ENCODE results near the gene SENP5. TPM values are rescaled to one million over a fixed set of nuclear protein-coding genes. Genes with fewer than 3 reads are reported as not detected.

SENP5 gene
- total RNA-seq, 1 experiment from 2014 or later = 20.6 TPM

GRCh38 chr3:196962930-196963630 lies 95.4 kb downstream of the SENP5 start:
- in situ Hi-C loops (cut with HindIII; ENCODE audit: low pct_unique_long_range_greater_than_20kb, low sequenced_read_pairs) = no loop called here
- no peak for DNase-seq (ENCODE audit: low read depth)

- in situ Hi-C loops (cut with HindIII; ENCODE audit: low pct_unique_long_range_greater_than_20kb, low sequenced_read_pairs) = no loop called here
- no peak for DNase-seq (ENCODE audit: low read depth)
These were observed 95.9 kb downstream of the SENP5 start for GRCh38 chr3:196963631-196963953.

DNA sequence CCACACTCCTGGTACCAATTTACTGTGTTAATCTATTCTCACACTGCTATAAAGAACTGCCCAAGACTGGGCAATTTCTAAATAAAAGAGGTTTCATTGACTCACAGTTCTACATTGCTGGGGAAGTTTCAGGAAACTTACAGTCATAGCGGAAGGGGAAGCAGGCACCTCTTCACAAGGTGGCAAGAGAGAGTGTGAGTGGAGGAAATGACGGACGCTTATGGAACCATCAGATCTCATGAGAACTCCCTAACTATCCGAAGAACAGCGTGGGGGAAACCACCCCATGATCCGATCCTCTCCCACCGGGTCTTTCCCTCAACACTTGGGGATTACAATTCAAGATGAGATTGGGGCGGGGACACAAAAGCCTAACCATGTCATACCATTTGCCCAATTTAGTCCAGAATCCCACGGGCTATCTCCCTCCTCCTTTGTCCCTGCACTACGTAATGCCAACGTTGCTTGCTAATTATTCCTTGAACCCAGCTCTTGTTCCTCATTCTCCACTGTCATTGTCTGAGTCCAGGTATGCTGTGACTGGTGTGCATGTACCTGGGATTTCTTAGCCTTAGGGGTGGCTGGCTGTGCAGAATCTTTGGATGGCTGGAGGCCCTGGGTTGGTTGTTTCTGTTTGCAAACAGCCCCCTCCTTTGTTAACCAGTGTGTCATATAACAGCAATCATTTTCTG lies 97.5 kb downstream of the SENP5 start:
- DNase-seq (ENCODE audit: low read depth) = no peak
- in situ Hi-C loops (cut with HindIII; ENCODE audit: low pct_unique_long_range_greater_than_20kb, low sequenced_read_pairs) = no loop called here

DNA sequence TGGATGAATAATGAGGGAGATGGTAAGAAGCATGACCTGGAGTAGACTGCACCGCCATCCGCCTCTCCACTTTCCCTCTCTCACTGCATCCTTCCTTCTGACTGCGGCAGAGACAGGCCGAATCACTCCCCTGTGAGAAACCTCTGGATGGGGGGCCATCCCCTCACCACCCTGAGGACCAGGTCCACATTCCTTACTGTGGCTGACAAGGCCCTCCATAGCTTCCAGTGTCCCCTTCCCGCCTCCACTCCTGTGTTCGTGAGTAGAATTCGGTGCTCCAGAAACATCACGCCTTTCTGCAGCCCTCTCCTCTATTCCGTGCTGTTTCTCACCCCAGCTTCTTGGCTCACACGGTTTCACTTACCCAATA lies 98.1 kb downstream of the SENP5 start:
- no peak for DNase-seq (ENCODE audit: low read depth)
- in situ Hi-C loops (cut with HindIII; ENCODE audit: low pct_unique_long_range_greater_than_20kb, low sequenced_read_pairs) = no loop called here

GRCh38 chr3:196966526-196967401 lies 99.0 kb downstream of the SENP5 start:
- in situ Hi-C loops (cut with HindIII; ENCODE audit: low pct_unique_long_range_greater_than_20kb, low sequenced_read_pairs) = no loop called here
- no peak for DNase-seq (ENCODE audit: low read depth)

- in situ Hi-C loops (cut with HindIII; ENCODE audit: low pct_unique_long_range_greater_than_20kb, low sequenced_read_pairs) = no loop called here
- DNase-seq (ENCODE audit: low read depth) = no peak
These were observed 99.9 kb downstream of the SENP5 start for GRCh38 chr3:196967412-196968232.

DNA sequence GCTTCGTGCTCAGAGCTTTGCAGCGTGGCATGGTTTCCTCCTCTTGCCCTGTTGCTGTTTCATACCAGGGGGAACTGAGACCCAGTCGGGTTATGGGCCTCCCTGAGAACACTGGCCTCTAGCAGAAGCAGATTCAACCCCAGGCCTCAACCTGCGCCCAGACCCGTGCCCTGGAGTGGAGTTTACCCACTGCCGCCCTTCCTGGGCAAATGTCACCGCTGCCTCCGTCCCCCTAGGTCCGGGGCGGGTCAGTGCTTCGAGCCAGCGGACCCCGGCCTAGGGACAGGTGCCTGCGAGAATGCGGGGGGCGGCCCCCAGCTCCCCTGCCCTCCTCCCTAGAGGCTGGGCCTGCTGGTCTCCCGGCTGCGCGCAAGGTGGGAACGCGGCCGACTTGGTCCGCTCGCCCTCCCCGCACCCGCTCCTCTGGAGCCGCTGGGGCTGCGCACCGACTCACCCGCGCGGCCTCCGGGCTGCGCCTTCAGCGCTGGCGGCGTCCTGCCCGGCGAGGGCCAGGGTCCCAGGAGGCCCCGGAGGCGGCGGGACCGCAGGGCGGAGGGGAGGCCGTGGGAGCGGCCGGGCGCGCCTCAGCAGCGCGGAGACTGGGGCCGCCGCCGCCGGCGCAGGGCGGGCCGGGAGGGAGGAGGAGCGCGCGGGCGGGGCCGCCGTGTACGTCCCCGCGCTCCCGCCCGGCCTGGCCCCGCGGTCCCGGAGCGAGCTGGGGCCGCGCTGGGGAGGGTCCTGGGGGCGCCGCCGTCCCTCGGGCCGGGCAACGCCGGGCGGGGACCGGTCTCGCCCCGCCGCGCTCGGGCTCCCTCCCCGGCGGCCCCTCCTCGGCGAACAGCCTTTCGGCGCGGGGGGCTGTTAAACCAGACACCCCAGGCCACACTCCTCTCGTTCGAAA lies 100.8 kb downstream of the SENP5 start, which contains the start of gene PIGZ:
Gene PIGZ (minus strand): TSS at position 601 of the 901 bp plus-strand sequence. CDS start 16,802 bp downstream, outside the sequence.
- DNase-seq (ENCODE audit: low read depth) = peak; percentile 30
- in situ Hi-C loops (cut with HindIII; ENCODE audit: low pct_unique_long_range_greater_than_20kb, low sequenced_read_pairs) = no loop called here

GRCh38 chr3:196969134-196969659 lies 101.5 kb downstream of the SENP5 start:
- in situ Hi-C loops (cut with HindIII; ENCODE audit: low pct_unique_long_range_greater_than_20kb, low sequenced_read_pairs) = no loop called here

DNA sequence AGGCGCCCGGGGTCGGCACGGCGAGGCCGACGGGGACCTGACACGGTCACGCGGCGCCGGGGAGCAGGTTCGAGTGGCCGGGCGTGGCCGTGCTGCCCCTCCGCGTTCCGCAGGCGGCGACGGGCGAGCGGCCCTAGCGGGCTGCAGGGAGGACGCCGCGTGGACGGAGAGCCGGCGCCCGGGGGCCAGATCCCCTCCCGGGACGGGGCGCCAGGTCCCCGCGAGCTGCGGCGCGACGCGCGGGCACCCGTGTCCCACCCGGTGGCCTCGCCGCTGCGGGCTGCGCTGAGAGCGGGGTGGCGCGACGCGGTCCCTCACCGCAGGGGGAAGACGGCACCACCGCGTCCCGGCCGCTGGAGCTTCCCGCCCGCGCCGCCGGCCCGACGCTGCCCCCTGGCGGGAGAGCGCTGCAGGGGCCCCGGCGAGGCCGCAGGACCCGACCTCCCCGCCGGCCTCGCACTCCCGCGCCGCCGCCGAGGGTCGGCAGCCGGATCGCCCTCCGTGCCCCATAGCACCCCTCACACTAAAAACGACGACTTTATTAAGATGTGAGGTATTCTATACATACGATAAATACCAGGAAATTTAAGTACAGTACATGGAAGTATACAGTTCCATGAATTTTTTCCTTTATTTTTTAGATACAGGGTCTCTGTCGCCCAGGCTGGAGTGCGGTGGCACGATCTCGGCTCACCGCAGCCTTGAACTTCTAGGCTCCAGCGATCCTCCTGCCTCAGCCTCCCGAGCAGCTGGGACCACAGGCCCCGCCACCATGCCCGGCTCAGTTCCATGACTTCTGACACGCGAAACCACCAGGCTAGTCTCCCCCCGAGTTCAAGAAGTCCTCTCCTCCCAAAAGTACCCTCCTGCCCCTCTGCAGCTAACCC lies 102.2 kb downstream of the SENP5 start:
- DNase-seq (ENCODE audit: low read depth) = peak; percentile 66

More at GRCh38 chr3:196969134-196969659, 101.5 kb downstream of the SENP5 start:
- peak; percentile 44 for DNase-seq (ENCODE audit: low read depth)

DNA sequence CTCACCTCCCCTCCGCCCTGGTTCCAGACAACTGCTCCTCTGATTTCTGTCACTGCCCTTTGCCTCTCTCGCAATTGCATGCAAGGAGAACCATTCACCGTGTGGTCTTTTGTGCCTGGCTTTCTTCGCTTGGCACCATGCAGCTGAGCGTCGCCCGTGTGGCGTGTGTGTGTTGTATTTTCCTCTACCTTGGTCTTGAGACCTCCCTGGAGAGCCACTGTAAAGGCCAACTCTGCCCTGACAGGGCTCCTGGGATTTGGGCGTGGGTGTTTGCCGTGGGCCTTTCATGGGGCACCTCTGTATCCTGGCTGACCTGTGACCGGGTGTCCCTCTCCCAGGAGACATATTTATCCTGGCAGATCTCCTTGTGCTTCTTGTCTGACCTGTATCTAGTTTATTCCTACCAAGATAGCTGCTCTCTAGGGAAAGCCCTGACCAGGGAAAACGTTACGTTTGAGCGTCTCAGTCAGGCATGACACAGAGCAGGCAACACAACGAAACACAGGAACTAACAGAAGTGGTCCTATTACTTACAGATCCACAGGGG lies 102.9 kb downstream of the SENP5 start:
- no peak for DNase-seq (ENCODE audit: low read depth)
- in situ Hi-C loops (cut with HindIII; ENCODE audit: low pct_unique_long_range_greater_than_20kb, low sequenced_read_pairs) = no loop called here

More for the DNA sequence above, 102.2 kb downstream of the SENP5 start:
- in situ Hi-C loops (cut with HindIII; ENCODE audit: low pct_unique_long_range_greater_than_20kb, low sequenced_read_pairs) = no loop called here

DNA sequence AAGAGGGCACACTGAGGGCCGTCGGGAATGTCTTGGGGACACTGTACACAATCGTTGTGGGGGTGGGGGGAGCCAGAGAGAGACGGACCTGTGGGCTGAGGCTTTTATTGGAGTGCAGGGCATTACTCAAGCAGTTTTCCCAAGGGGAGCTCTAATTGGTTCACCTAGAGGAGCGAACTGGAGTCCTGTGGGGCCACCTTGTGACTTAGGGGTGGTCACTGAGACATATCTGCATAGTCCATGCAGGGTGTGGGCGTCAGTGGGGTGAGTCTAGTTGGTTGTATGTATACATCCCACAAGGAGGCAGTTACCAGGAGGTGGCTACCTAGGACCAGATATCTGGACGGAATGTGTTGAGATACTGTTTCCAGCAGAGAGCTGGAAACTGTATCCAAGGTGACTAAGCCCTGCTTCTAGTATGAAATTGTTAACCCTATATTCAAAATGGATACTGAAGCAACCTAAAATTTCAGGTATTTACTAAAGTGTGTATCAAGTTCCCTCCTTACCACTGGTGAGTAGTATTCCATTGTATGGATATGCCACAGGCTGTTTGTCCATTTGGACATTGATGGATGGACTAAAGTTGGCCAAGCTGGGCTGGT lies 103.5 kb downstream of the SENP5 start:
- DNase-seq (ENCODE audit: low read depth) = no peak
- in situ Hi-C loops (cut with HindIII; ENCODE audit: low pct_unique_long_range_greater_than_20kb, low sequenced_read_pairs) = no loop called here

DNA sequence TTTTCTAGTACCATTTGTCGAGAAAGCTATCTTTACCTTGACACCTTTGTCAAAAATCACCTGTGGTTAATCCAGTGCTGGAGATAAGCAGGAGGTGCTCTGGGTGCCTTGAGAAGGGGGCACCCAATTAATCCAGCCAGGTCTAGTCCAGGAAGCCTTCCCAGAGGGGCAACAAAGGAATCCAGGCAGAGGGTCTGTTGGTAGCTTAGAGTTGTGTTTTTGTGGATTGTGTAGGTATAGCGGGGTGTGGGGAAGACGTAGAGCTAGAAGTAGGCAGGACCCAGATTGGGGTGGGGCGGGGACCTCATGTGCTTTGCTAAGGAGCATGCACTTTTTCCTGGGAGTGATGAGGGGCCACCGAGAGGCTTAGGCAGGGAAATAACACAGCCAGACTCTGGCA lies 106.9 kb downstream of the SENP5 start:
- in situ Hi-C loops (cut with HindIII; ENCODE audit: low pct_unique_long_range_greater_than_20kb, low sequenced_read_pairs) = no loop called here
- no peak for DNase-seq (ENCODE audit: low read depth)

DNA sequence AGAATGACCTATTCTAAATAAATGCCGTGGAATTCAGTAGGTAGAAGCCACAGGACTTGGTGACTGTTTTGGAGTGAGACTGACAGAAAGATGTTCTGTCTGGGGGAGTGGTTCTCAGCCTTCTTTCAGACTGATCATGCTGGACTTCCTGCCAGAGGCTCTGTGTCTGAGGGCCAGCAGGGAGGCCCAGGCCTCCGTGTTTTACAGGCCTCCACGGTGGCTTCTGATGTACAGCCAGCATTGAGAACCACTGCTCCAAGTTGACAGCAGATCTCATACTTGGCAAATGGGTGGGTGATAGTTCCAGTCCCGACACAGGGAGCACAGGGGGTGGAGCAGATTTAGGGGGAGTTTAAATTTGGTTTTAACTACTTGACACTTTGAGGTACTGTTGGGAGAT lies 107.6 kb downstream of the SENP5 start:
- DNase-seq (ENCODE audit: low read depth) = no peak
- in situ Hi-C loops (cut with HindIII; ENCODE audit: low pct_unique_long_range_greater_than_20kb, low sequenced_read_pairs) = no loop called here

GRCh38 chr3:196976941-196977340 lies 109.2 kb downstream of the SENP5 start:
- no peak for DNase-seq (ENCODE audit: low read depth)
- in situ Hi-C loops (cut with HindIII; ENCODE audit: low pct_unique_long_range_greater_than_20kb, low sequenced_read_pairs) = no loop called here

GRCh38 chr3:196979545-196979944 lies 111.8 kb downstream of the SENP5 start:
- in situ Hi-C loops (cut with HindIII; ENCODE audit: low pct_unique_long_range_greater_than_20kb, low sequenced_read_pairs) = no loop called here
- DNase-seq (ENCODE audit: low read depth) = no peak

DNA sequence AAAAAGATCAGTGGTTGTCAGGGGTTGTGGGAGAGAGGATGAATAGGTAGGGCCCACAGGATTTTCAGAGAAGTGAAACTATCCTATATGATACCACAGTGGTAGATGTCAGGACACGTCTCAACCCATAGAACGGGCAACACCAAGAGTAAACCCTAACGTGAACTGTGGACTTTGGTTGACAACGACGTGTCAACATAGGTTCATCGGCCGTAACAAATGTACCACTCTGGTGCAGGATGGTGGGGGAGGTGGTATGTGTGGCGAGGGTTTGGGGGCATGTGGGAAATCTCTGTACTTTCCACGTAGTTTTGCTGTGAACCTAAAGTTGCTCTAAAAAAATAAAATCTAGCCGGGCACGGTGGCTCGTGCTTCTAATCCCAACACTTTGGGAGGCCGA lies 113.9 kb downstream of the SENP5 start:
- DNase-seq (ENCODE audit: low read depth) = no peak
- in situ Hi-C loops (cut with HindIII; ENCODE audit: low pct_unique_long_range_greater_than_20kb, low sequenced_read_pairs) = no loop called here

Measured in Caki2 (cell line).